Activated B cell treated with CpG ODN at 0.5 μM for 24 hours (primary cell): ENCODE results near the gene NEK1. TPM values are rescaled to one million over a fixed set of nuclear protein-coding genes. Genes with fewer than 3 reads are reported as not detected.
A peak's percentile ranks its signal among the peaks of the same experiment; 100 is the strongest.

Source experiments
- ATAC-seq: fragments of 200-7000 bp; cut with Tn5 transposase; one replicate; pipeline ENCODE4 v1.10.0; 2021; ENCODE audit warnings: low read depth, mild to moderate bottlenecking, moderate library complexity
- CTCF ChIA-PET: fragments of 350-600 bp; sonication (Branson Sonifier 250); formaldehyde crosslinking; loops from one replicate; lab custom pipeline; 2021; ENCODE audit warnings: antibody characterized with exemption; lab: Charles Lee
- POLR2A ChIA-PET: fragments of 350-600 bp; sonication (Branson Sonifier 250); formaldehyde crosslinking; loops from one replicate; lab custom pipeline; 2021; ENCODE audit warnings: antibody characterized with exemption; lab: Charles Lee
- DNase-seq: peaks from one replicate; pipeline ENCODE4 v3.0.0; 2022
- H3K27ac Mint-ChIP-seq: one replicate; pipeline ENCODE4 v1.8.0; 2020; ENCODE audit warnings: mixed read lengths
- H3K27me3 Mint-ChIP-seq: one replicate; pipeline ENCODE4 v1.8.0; 2021; ENCODE audit warnings: mixed read lengths
- H3K36me3 Mint-ChIP-seq: one replicate; pipeline ENCODE4 v1.8.0; 2021; ENCODE audit warnings: low read depth, mixed read lengths
- H3K4me1 Mint-ChIP-seq: one replicate; pipeline ENCODE4 v1.8.0; 2021; ENCODE audit warnings: mixed read lengths
- H3K4me3 Mint-ChIP-seq: one replicate; pipeline ENCODE4 v1.8.0; 2020; ENCODE audit warnings: mild to moderate bottlenecking, mixed read lengths
- H3K9me3 Mint-ChIP-seq: one replicate; pipeline ENCODE4 v1.8.0; 2020; ENCODE audit warnings: mixed read lengths
- CTCF ChIP-seq: fragments of 200-600 bp; IDR thresholded peaks from one replicate; pipeline ENCODE4 v1.8.0; 2022; ENCODE audit warnings: antibody characterized with exemption, mild to moderate bottlenecking
- intact Hi-C: fragments of 100-400 bp; cut with micrococcal nuclease; formaldehyde crosslinking; loops from one replicate; pipeline ENCODE4 v1.15.1; 2024
- total RNA-seq: library from RNA; stranded (reverse); gene quantifications from 2 replicates; pipeline ENCODE4 v1.2.3, GENCODE V29; 2022

The NEK1 gene
- 11.3 and 14.3 TPM in 2 replicates for total RNA-seq

- intact Hi-C loops: loop anchor here (1.0 to 5.0 kb wide), 10 partner anchors 8 to 1295 kb away; partner anchors contain the start of genes CBR4, CLCN3, DDX60L and HPF1
- ChIA-PET CTCF (interaction anchor here (0.9 to 2.4 kb wide), 13 partner anchors 9 to 688 kb away, joined by 3 to 20 read pairs (median 4); partner anchors contain the start of gene CLCN3), POLR2A (interaction anchor here (0.5 to 4.2 kb wide), 9 partner anchors 9 to 1132 kb away, joined by 3 to 34 read pairs (median 7); partner anchors contain the start of genes CBR4, CLCN3, DDX60L and MFAP3L)
- Mint-ChIP-seq H3K4me1 (peaks cover 27% of the 10 kb centered on the region), H3K27ac (peak within 1 kb of the TSS; percentile 99), H3K9me3 (no peaks in the 10 kb centered on the region), H3K4me3 (peak within 1 kb of the TSS; percentile 99), H3K36me3 (peaks cover 7% of the 10 kb centered on the region), H3K27me3 (no peaks in the 10 kb centered on the region)
- peak; percentile 90 for ATAC-seq
- DNase-seq: peak; percentile 85
- no peak for TF ChIP-seq CTCF
Observed at GRCh38 chr4:169611991-169612870, at the start of gene NEK1. TSS of gene NEK1 (minus strand) at chr4:169612583. CDS start at chr4:169602630, 9,953 bp downstream.

DNA sequence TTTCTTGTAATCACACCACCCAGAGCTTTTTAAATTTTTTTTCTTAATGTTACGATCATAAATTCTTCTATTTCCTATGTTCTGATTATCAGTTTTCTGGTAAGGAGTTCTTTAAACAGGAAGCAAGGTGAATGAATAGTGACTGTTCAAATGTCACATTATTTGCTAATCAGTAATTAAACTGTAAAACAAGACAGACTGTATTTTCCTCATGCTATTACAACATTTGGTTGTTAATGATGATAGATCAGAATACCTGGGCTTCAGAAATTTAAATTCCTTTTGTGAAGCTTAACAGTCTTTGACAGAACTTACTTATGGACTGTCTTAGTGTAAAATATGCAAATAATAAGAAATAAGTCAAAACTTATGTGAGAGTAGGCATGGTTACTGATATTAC is 49.4 kb upstream of the NEK1 start:
- Mint-ChIP-seq H3K27me3 (no peaks in the 10 kb centered on the region), H3K4me3 (no peak overlapping the region), H3K27ac (no peak overlapping the region), H3K4me1 (peaks cover 22% of the 10 kb centered on the region), H3K9me3 (no peaks in the 10 kb centered on the region), H3K36me3 (peaks cover 15% of the 10 kb centered on the region)
- CTCF ChIA-PET: interaction anchor here (3.1 to 3.8 kb wide), 2 partner anchors 42 to 49 kb away, joined by 18 to 22 read pairs; partner anchors contain the start of genes CLCN3 and NEK1
- DNase-seq: no peak
- intact Hi-C loops: loop anchor here (2.0 kb wide), 2 partner anchors 95 to 365 kb away; partner anchors contain the start of genes HPF1 and MFAP3L
- POLR2A ChIA-PET: interaction anchor here (3.9 kb wide), 1 partner anchor 50 kb away, joined by 34 read pairs; the partner anchor contains the start of gene NEK1
- TF ChIP-seq CTCF: no peak
- ATAC-seq: no peak

DNA sequence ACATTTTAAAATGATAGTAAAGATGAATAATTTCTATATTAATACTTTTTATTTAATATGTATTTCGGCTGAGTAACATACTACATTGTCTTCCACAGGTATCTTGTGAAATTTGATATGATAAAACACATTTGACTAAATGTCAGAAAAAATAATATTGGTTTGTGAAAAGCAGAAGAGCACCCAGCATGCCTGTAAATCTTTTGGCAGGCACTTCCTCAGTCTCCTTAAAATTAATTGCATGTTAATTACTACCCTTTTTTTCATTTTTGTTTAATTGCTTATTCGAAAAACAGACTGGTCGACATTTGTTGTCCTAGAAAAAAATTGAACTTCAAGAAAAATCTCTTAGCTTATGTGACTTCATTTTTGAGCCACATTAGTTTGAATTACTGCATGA is 48.5 kb upstream of the NEK1 start:
- DNase-seq: no peak
- ATAC-seq: no peak
- POLR2A ChIA-PET: interaction anchor here (0.9 to 3.9 kb wide), 5 partner anchors 41 to 221 kb away, joined by 3 to 52 read pairs (median 3); partner anchors contain the start of genes CLCN3, HPF1 and NEK1
- H3K4me1 Mint-ChIP-seq: peaks cover 22% of the 10 kb centered on the region
- no peaks in the 10 kb centered on the region for H3K27me3 Mint-ChIP-seq
- peak overlapping the region; percentile 32 for H3K4me3 Mint-ChIP-seq
- intact Hi-C loops: loop anchor here (1.0 to 2.0 kb wide), 7 partner anchors 41 to 1343 kb away; partner anchors contain the start of genes CBR4, CLCN3, DDX60 and HPF1
- TF ChIP-seq CTCF: no peak
- no peaks in the 10 kb centered on the region for H3K9me3 Mint-ChIP-seq
- H3K27ac Mint-ChIP-seq: peak overlapping the region; percentile 95
- CTCF ChIA-PET: interaction anchor here (3.1 to 3.8 kb wide), 2 partner anchors 41 to 48 kb away, joined by 18 to 22 read pairs; partner anchors contain the start of genes CLCN3 and NEK1
- H3K36me3 Mint-ChIP-seq: peaks cover 10% of the 10 kb centered on the region

GRCh38 chr4:169659716-169660670 is 47.6 kb upstream of the NEK1 start:
- ChIA-PET CTCF (interaction anchor here (3.1 to 3.8 kb wide), 2 partner anchors 40 to 47 kb away, joined by 18 to 22 read pairs; partner anchors contain the start of genes CLCN3 and NEK1), POLR2A (interaction anchor here (0.7 to 3.9 kb wide), 8 partner anchors 10 to 650 kb away, joined by 3 to 52 read pairs (median 4); partner anchors contain the start of genes CBR4, CLCN3, HPF1 and NEK1)

More at GRCh38 chr4:169659716-169660670, 47.6 kb upstream of the NEK1 start:
- H3K36me3 Mint-ChIP-seq: peaks cover 8% of the 10 kb centered on the region
- DNase-seq (peak; percentile 28), ATAC-seq (peak; percentile 92)
- H3K9me3 Mint-ChIP-seq: no peaks in the 10 kb centered on the region
- TF ChIP-seq CTCF: no peak
- intact Hi-C loops: loop anchor here (1.0 to 2.0 kb wide), 7 partner anchors 40 to 1342 kb away; partner anchors contain the start of genes CBR4, CLCN3, DDX60 and HPF1
- peak overlapping the region; percentile 83 for H3K4me3 Mint-ChIP-seq
- no peaks in the 10 kb centered on the region for H3K27me3 Mint-ChIP-seq
- peak overlapping the region; percentile 95 for H3K27ac Mint-ChIP-seq
- peaks cover 22% of the 10 kb centered on the region for H3K4me1 Mint-ChIP-seq
